ENCODE data around the gene VWA5B1. TPM values are rescaled to one million over a fixed set of nuclear protein-coding genes. Genes with fewer than 3 reads are reported as not detected.

Gene VWA5B1
- total RNA-seq, 1 donor from 2014 or later = 1.9 TPM

DNA sequence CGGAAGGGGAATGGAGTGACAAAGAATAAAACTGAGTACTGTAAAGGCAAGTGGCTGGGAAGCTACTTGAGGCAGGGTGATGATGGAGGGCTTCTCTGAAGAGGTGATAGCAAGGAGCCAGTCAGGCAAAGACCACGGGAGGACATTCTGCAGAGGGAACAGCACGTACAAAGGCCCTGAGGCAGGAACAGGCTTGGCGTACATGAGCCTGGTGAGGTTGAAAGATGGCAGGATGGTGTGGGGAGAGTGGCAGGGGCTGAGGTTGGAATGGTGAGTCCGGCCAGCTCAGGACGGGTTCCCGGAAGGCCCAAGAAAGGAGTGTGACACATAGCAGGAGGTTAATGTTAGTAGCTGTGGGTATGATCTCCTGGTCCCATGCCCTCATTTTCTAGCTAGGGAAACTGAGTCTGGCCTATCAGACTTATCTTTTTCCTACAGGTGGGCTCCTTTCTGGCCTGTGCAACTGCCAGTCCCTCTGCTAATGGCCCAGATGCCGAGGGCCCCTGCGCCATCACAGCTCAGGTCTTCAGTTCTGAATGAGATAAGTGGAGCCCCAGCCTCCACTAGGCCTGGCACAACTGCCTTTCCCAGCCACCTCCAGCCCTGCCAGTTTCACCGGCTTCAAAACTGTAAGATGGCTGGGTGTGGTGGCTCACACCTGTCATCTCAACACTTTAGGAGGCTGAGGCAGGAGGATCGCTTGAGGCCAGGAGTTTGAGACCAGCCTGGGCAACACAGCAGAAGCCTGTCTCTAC, 87.0 kb downstream of the VWA5B1 start:
- Mint-ChIP-seq H3K27ac (no peak overlapping the region), H3K4me3 (no peak overlapping the region), H3K27me3 (peaks cover 78% of the 10 kb centered on the region)

DNA sequence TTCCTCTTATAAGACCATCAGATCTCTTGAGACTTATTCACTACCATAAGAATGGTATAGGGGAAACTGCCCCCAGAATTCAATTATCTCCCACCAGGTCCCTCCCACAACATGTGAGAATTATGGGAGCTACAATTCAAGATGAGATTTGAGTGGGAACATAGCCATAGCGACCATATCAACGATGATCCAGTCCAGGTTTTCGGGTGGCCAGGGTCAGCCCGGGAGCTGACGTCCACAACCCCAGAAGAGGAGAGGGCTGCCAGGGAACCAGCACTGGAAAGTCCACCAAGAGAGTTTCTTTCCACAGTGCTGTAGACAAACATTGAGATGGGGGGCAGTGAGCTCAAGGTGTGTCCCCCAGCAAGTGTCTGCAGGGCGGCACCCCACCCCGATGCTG, 88.4 kb downstream of the VWA5B1 start:
- H3K27ac Mint-ChIP-seq = no peak overlapping the region
- no peaks in the 10 kb centered on the region for H3K9me3 Mint-ChIP-seq
- H3K27me3 Mint-ChIP-seq = peaks cover 75% of the 10 kb centered on the region
- peaks cover 5% of the 10 kb centered on the region for H3K4me1 Mint-ChIP-seq (ENCODE audit: unreplicated experiment)
- H3K4me3 Mint-ChIP-seq = no peak overlapping the region
- no peaks in the 10 kb centered on the region for H3K36me3 Mint-ChIP-seq
- no peak for DNase-seq (ENCODE audit: extremely low spot score, unreplicated experiment)
- TF ChIP-seq CTCF (conservative IDR thresholded peaks at IDR 0.05) = no peak

More for the DNA sequence above, 87.0 kb downstream of the VWA5B1 start:
- DNase-seq (ENCODE audit: extremely low spot score, unreplicated experiment) = no peak
- H3K36me3 Mint-ChIP-seq = no peaks in the 10 kb centered on the region
- no peaks in the 10 kb centered on the region for H3K9me3 Mint-ChIP-seq
- peaks cover 5% of the 10 kb centered on the region for H3K4me1 Mint-ChIP-seq (ENCODE audit: unreplicated experiment)
- no peak for TF ChIP-seq CTCF (conservative IDR thresholded peaks at IDR 0.05)

GRCh38 chr1:20380175-20380574, 89.5 kb downstream of the VWA5B1 start:
- H3K9me3 Mint-ChIP-seq = no peaks in the 10 kb centered on the region
- no peak overlapping the region for H3K4me3 Mint-ChIP-seq
- H3K36me3 Mint-ChIP-seq = no peaks in the 10 kb centered on the region
- H3K27me3 Mint-ChIP-seq = peaks cover 76% of the 10 kb centered on the region
- TF ChIP-seq CTCF (conservative IDR thresholded peaks at IDR 0.05) = no peak
- H3K4me1 Mint-ChIP-seq (ENCODE audit: unreplicated experiment) = peaks cover 5% of the 10 kb centered on the region
- H3K27ac Mint-ChIP-seq = no peak overlapping the region
- no peak for DNase-seq (ENCODE audit: extremely low spot score, unreplicated experiment)

DNA sequence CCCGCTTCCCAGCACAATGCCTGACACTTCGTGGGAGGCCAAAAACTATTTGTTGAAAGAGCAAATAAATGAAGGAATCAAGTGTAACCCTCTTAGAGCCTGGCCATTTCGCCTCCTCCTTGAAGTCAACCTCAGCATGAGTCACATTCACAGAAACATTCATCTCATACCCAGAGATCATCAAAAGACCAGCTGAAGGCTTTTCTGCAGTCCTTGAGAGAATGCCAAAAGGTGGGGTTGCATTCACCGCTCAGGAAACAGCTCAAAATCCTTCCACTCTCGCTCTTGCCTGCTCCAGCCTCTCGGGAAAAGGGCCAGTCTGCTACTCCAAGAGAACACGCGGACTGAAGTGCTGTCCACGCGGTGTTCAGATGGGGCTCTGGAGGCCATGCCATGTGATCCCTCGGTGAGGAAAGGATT, 90.0 kb downstream of the VWA5B1 start:
- no peak overlapping the region for H3K27ac Mint-ChIP-seq
- peaks cover 76% of the 10 kb centered on the region for H3K27me3 Mint-ChIP-seq
- no peaks in the 10 kb centered on the region for H3K36me3 Mint-ChIP-seq

DNA sequence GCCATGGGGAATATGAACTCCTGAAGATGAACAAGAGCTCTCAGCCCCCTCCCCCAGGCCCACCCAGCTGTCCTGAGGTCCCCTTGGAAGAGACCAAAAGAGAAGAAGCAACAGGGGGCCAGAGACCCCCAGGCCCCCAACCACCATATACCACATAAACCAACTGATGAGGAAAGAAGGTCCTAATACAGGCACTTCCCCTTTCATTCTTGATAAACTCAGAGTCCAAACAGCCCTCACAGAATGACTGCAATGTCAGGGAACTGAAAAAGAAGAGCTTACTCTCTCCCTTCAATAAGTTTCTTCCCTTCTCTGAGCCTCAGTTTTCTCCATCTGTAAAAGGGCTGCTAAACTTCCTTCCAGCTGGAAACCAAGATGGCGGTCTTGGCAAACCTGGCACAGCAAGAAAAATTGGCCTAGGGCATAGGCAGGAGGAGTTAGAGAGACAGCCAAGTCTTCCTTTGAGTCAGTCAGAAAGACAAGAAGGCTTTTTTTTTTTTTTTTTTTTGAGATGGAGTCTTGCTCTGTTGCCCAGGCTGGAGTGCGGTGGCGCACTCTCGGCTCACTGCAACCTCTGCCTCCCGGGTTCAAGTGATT, 90.5 kb downstream of the VWA5B1 start:
- Mint-ChIP-seq H3K4me3 (no peak overlapping the region), H3K4me1 (ENCODE audit: unreplicated experiment) (peaks cover 5% of the 10 kb centered on the region), H3K27me3 (peaks cover 72% of the 10 kb centered on the region), H3K9me3 (no peaks in the 10 kb centered on the region), H3K27ac (no peak overlapping the region), H3K36me3 (no peaks in the 10 kb centered on the region)
- no peak for DNase-seq (ENCODE audit: extremely low spot score, unreplicated experiment)
- TF ChIP-seq CTCF (conservative IDR thresholded peaks at IDR 0.05) = no peak

More for the DNA sequence above, 90.0 kb downstream of the VWA5B1 start:
- no peak for TF ChIP-seq CTCF (conservative IDR thresholded peaks at IDR 0.05)
- Mint-ChIP-seq H3K4me1 (ENCODE audit: unreplicated experiment) (peaks cover 5% of the 10 kb centered on the region), H3K9me3 (no peaks in the 10 kb centered on the region), H3K4me3 (no peak overlapping the region)
- no peak for DNase-seq (ENCODE audit: extremely low spot score, unreplicated experiment)

Measured in type B pancreatic cell (in vitro differentiated cells).